ENCODE data around the gene CMKLR1. TPM values are rescaled to one million over a fixed set of nuclear protein-coding genes. Genes with fewer than 3 reads are reported as not detected.

CMKLR1 gene
- total RNA-seq, 1 donor from 2014 or later, result 0.57 TPM

- Histone ChIP-seq H3K27me3 (ENCODE audit: insufficient read depth, low read length) (no peaks in the 10 kb centered on the region), H3K9ac (ENCODE audit: low read length) (no peak overlapping the region), H3K36me3 (ENCODE audit: insufficient read depth, low read length) (no peaks in the 10 kb centered on the region), H2AFZ (ENCODE audit: low read depth, low read length) (no peak overlapping the region), H3K4me2 (ENCODE audit: low read length) (no peak overlapping the region), H3K4me1 (ENCODE audit: insufficient read depth, low read length) (no peaks in the 10 kb centered on the region), H3K27ac (ENCODE audit: low read depth, low read length) (no peak overlapping the region), H3K4me3 (ENCODE audit: insufficient read depth, low read depth, low read length) (no peak overlapping the region), H3K9me3 (ENCODE audit: insufficient read depth, low read depth, low read length) (no peaks in the 10 kb centered on the region), H3K79me2 (ENCODE audit: insufficient read depth, low read length) (no peaks in the 10 kb centered on the region), H4K20me1 (ENCODE audit: insufficient read depth, low read length) (no peaks in the 10 kb centered on the region)
- FAIRE-seq (no peak), DNase-seq (ENCODE audit: low read depth) (no peak)
- no peaks in the 10 kb centered on the region for H3K36me3 Mint-ChIP-seq (ENCODE audit: low read depth, unreplicated experiment)
- H3K27me3 Mint-ChIP-seq (ENCODE audit: low read depth, unreplicated experiment), result peaks cover 36% of the 10 kb centered on the region
- H3K27ac Mint-ChIP-seq (ENCODE audit: unreplicated experiment), result no peak overlapping the region
- H3K4me3 Mint-ChIP-seq (ENCODE audit: unreplicated experiment), result no peak overlapping the region
- H3K9me3 Mint-ChIP-seq (ENCODE audit: unreplicated experiment), result no peaks in the 10 kb centered on the region
- TF ChIP-seq CTCF (IDR thresholded peaks at IDR 0.05; ENCODE audit: insufficient read depth, low read depth, low read length) (no peak), EZH2 (IDR thresholded peaks at IDR 0.05; ENCODE audit: insufficient read depth, low read length) (no peak)
- H3K4me1 Mint-ChIP-seq (ENCODE audit: low read depth, unreplicated experiment), result no peaks in the 10 kb centered on the region
Measured at GRCh38 chr12:108248011-108248410, 91.1 kb downstream of the CMKLR1 start.

- Histone ChIP-seq H3K4me2 (ENCODE audit: low read length) (no peak overlapping the region), H3K4me3 (ENCODE audit: insufficient read depth, low read depth, low read length) (no peak overlapping the region), H3K4me1 (ENCODE audit: insufficient read depth, low read length) (no peaks in the 10 kb centered on the region), H3K36me3 (ENCODE audit: insufficient read depth, low read length) (no peaks in the 10 kb centered on the region), H2AFZ (ENCODE audit: low read depth, low read length) (no peak overlapping the region), H3K27me3 (ENCODE audit: insufficient read depth, low read length) (no peaks in the 10 kb centered on the region), H4K20me1 (ENCODE audit: insufficient read depth, low read length) (no peaks in the 10 kb centered on the region), H3K9me3 (ENCODE audit: insufficient read depth, low read depth, low read length) (no peaks in the 10 kb centered on the region), H3K27ac (ENCODE audit: low read depth, low read length) (no peak overlapping the region), H3K9ac (ENCODE audit: low read length) (no peak overlapping the region), H3K79me2 (ENCODE audit: insufficient read depth, low read length) (no peaks in the 10 kb centered on the region)
- no peak overlapping the region for H3K27ac Mint-ChIP-seq (ENCODE audit: unreplicated experiment)
- no peak for TF ChIP-seq EZH2 (IDR thresholded peaks at IDR 0.05; ENCODE audit: insufficient read depth, low read length)
- DNase-seq (ENCODE audit: low read depth) (no peak), FAIRE-seq (no peak)
- H3K36me3 Mint-ChIP-seq (ENCODE audit: low read depth, unreplicated experiment), result no peaks in the 10 kb centered on the region
- H3K4me3 Mint-ChIP-seq (ENCODE audit: unreplicated experiment), result no peak overlapping the region
- H3K27me3 Mint-ChIP-seq (ENCODE audit: low read depth, unreplicated experiment), result peaks cover 38% of the 10 kb centered on the region
- H3K9me3 Mint-ChIP-seq (ENCODE audit: unreplicated experiment), result no peaks in the 10 kb centered on the region
- no peaks in the 10 kb centered on the region for H3K4me1 Mint-ChIP-seq (ENCODE audit: low read depth, unreplicated experiment)
Measured at GRCh38 chr12:108247130-108247529, 92.0 kb downstream of the CMKLR1 start.

DNA sequence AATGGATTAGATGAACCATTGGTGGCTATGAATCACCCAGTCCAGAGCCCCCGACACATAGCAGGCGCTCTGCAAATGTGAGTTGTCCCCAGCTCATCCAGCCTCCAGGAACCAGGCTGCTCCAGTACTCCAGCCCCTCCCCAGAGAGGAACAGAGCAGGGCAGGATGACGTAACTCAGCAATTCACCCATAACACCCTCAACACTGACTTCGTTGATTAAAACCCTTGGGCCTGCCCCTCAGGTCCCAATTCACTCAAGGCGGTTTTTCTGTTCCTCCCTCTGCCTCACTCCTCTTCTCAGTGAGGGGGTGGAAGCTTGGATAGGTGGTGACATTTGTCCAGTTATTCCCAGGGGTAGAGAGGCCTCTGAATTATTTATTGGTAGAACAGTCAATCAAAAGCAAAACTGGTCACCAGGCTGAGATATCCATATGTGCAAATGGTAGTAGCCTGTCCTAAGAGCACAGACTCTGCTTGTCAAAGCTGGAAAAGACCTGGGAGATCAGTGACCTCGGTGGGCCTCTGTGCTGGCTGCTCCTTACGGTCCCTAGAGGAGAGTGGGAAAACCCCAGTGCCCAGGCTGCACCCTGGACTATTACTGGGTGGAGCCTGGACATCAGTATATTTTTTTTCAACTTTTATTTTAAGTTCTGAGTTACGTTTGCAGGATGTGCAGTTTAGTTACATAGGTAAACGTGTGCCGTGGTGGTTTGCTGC is 97.0 kb downstream of the CMKLR1 start:
- FAIRE-seq (no peak), DNase-seq (ENCODE audit: low read depth) (no peak)
- peaks cover 4% of the 10 kb centered on the region for H3K9me3 Mint-ChIP-seq (ENCODE audit: unreplicated experiment)
- no peak overlapping the region for H3K9ac ChIP-seq (ENCODE audit: low read length)
- no peaks in the 10 kb centered on the region for H3K79me2 ChIP-seq (ENCODE audit: insufficient read depth, low read length)
- no peak overlapping the region for H2AFZ ChIP-seq (ENCODE audit: low read depth, low read length)
- no peak overlapping the region for H3K27ac ChIP-seq (ENCODE audit: low read depth, low read length)
- H3K27me3 Mint-ChIP-seq (ENCODE audit: low read depth, unreplicated experiment), result peaks cover 12% of the 10 kb centered on the region
- H3K9me3 ChIP-seq (ENCODE audit: insufficient read depth, low read depth, low read length), result no peaks in the 10 kb centered on the region
- no peaks in the 10 kb centered on the region for H3K4me1 ChIP-seq (ENCODE audit: insufficient read depth, low read length)
- no peaks in the 10 kb centered on the region for H3K36me3 ChIP-seq (ENCODE audit: insufficient read depth, low read length)
- no peak overlapping the region for H3K4me2 ChIP-seq (ENCODE audit: low read length)
- H3K27ac Mint-ChIP-seq (ENCODE audit: unreplicated experiment), result no peak overlapping the region
- H4K20me1 ChIP-seq (ENCODE audit: insufficient read depth, low read length), result no peaks in the 10 kb centered on the region
- H3K27me3 ChIP-seq (ENCODE audit: insufficient read depth, low read length), result peaks cover 3% of the 10 kb centered on the region
- no peak overlapping the region for H3K4me3 Mint-ChIP-seq (ENCODE audit: unreplicated experiment)
- no peaks in the 10 kb centered on the region for H3K36me3 Mint-ChIP-seq (ENCODE audit: low read depth, unreplicated experiment)
- no peak overlapping the region for H3K4me3 ChIP-seq (ENCODE audit: insufficient read depth, low read depth, low read length)
- no peaks in the 10 kb centered on the region for H3K4me1 Mint-ChIP-seq (ENCODE audit: low read depth, unreplicated experiment)
- TF ChIP-seq CTCF (IDR thresholded peaks at IDR 0.05; ENCODE audit: insufficient read depth, low read depth, low read length) (no peak), EZH2 (IDR thresholded peaks at IDR 0.05; ENCODE audit: insufficient read depth, low read length) (no peak)
